GM18520 (cell line): ENCODE data around the gene DAAM2.
A peak's percentile ranks its signal among the peaks of the same experiment; 100 is the strongest.

Experiments used
- ATAC-seq: cut with Tn5 transposase; IDR thresholded peaks from one replicate; pipeline ENCODE4 v1.9.1; 2021; ENCODE audit not compliant: unreplicated experiment

DAAM2 gene

DNA sequence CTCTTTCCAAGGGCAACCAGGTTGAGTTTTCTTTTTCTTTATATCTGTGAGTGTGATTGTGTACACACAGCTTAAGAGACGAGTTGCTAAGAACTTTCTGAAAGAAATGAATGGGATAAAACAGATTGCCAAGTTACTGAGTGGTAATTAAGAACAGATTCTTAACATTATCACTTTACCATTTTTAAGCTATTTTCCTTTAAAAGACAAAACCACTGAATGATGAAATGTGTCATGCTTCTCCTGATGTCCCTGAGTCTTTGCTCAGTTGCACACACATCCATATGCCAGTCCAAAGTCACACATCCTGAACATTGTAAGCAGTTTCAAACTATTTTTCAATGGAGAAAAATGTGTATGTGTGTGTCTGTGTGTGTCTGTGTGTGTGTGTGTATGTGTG lies 5.5 kb upstream of the DAAM2 start:
- no peak for ATAC-seq

- ATAC-seq: no peak
Observed at GRCh38 chr6:39787322-39787721, 4.9 kb upstream of the DAAM2 start.

GRCh38 chr6:39790772-39791171 lies 1.4 kb upstream of the DAAM2 start:
- no peak for ATAC-seq

DNA sequence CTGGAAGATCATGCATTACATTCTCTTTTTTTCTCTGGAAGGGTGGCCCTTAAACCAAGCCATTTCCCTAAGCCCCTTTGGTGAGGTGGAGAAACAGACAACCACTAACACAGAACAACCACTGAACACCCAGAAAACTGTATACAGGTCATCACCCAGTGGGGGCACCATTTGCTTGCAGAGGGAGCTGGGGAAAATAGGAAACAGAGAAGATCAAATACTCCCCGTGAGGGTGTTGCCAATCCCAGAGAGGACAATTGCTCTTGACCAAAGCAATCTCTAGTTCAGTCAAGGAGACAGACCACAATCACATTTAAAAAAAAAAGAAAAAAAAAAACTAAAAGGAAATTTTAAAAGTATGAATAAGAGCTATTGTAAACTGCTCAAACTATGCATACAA lies 865 bp upstream of the DAAM2 start:
- no peak for ATAC-seq

- ATAC-seq: no peak
Observed at GRCh38 chr6:39792540-39793450, 619 bp downstream of the DAAM2 start.

- ATAC-seq: no peak
Observed at GRCh38 chr6:39793516-39793915, 1.3 kb downstream of the DAAM2 start.

DNA sequence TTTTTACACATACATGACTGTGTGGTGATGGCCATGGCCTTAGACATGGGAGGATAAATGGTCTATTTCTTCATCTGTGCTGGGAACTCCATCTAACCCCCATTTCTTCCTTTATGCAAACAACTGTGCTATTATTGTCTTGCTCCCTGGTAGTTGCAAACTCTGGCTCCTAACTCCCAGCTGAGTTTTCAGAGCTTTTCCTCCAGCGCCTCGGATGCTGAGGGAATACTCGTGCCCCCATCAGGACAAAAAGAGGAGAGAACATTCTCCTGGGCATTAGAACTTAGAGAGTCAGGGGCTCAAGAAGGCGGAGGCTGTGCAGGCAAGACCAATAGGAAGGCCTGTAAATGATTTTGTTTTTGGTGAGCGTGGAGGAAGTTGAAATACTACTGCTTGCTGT lies 2.1 kb downstream of the DAAM2 start:
- ATAC-seq: no peak

DNA sequence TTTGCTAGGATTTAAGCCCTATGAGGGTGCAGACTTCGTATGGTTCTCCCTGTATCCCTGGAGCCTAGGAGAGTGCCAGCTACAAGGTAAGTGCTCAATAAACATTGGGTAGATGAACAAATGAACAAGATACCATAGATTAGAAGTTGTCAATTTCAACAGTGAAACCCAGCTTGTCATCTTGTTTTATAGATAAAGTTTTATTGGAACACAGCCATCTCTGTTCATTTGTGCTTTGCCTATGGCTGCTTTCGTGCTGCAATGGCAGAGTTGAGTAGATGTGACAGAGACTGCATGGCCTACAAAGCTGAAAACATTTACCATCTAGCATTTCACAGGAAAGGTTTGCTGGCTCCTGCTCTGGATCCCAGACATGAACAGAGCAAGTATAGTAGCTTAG lies 5.6 kb downstream of the DAAM2 start:
- ATAC-seq: no peak

DNA sequence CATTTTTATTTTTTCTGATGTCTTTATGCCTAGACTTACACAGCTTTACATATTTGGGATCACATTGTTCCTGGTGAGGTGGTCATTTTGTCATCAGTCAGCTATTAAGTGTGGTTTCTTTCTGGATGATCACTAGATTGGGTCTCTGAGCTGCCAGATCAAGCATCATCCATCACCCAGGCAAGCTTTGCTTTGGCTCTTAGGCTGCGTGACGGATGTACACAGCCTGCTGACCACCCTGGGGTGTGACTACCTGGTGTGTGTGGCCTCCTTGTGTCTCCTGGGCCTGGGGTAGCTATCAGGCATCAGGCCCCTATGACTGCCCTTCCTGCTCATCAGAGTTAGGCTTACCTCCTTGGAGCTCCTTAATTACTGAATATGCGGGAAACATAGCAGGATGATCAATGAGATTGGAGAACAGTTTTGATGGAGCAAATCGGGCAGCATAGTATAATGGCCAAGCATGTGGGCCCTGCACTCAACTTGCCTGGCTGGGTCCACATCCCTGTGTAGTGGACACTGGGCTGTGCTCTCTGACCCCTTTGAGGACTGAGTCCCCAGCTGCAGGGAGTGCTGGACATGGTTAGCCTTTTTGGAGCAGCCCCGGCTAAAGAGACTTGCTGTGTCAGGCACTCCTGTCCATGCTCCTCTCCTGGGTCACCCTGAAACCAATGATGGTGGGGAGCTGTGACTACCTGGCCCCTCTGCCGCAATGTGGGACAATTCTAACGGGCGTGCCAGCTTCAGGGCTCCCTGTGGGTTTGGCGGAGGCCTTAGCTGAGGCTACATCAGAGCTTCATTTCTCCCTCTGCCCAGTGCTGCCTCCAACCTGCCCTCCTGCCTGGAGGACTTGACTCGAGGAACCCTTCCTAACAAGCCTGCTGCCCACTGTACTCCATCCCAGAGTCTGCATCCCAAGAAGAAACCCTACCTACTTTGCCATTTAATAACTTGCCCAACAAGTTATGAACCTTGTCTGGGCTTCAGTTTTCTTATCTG lies 8.2 kb downstream of the DAAM2 start:
- no peak for ATAC-seq

DNA sequence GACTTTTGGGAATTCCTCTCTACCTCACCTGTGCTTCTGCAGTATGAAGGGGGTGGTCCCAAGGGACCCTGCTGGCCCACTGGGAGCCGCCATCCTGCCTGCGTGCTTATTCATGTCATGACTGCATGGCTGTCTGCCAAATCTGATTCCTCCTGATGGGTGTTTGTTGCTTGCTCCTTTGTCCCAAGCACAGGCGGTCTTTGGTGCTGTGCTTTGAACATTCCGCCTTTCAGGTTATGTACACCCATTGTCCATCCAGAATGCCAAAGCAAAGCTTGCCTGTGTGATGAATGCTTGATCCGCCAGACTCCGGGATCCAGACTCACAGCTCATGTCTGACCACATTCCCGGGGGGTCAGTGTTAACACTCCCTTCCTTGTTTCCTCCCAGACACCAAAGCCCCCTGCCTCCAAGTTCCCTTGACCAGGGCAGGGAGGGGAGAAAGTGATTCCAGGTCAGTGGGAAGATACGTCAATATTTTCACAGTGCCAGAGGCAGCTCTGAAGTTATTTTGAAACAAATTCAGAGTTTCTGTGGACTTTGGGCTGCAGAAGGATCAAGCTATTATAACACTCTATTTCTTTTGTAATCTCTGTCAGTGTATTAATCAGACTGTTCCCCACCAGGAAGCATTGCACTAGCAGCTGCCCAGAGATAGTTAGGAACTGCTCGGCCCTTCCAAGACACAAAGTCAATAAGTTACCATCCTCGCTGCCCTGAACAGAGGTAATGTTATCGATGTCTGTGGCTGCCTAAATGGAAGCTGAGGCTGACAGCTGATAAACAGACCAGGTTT lies 9.5 kb downstream of the DAAM2 start:
- no peak for ATAC-seq

GRCh38 chr6:39803872-39804271 lies 11.7 kb downstream of the DAAM2 start:
- no peak for ATAC-seq

DNA sequence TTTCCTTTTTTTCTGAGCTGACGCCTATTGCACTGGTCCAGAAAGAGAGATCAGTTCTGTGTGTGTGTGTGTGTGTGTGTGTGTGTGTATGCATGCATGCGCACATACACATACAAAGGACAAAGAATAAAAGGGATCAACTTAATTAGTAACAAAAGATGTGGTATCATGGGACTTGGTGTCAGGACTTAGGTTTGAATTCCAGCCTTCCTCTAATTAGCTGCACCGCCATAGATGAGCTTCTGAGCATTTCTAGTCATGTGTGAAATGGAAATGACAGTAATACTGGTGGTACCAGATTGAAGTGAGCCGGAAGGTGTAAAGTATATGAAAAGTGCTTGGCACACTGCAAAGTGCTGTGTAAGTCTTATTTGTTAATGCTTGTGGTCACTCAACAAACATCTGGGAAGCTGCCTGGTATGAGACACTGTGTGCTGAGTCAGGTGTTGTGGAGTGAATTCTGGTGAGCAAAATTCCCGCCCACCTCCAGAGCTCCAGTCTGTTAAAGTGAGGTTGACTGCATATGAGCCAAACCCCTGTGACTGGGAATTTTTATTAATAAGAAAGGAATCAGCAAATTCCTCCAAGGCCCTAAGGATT lies 12.4 kb downstream of the DAAM2 start:
- no peak for ATAC-seq

DNA sequence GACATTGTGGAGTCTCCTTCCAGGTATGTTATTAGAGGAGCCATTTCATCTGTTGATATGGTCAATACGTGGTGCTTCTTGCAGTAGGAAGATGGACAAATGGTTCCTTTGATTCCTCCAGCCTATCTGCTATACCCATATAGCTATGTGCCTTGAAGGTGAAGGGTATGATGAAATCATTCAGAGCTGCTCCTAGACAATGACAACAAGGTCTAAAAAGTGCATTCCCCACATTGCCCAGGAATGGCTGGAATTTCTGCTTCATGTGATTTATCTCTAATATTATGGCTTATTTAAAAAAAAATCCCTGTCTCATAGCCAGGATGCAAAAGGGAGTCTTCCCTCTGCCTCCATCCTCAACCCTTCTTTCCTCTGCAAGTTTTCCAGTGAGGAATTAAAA lies 14.1 kb downstream of the DAAM2 start:
- ATAC-seq: no peak

- ATAC-seq: no peak
Observed at GRCh38 chr6:39808346-39808745, 16.2 kb downstream of the DAAM2 start.

DNA sequence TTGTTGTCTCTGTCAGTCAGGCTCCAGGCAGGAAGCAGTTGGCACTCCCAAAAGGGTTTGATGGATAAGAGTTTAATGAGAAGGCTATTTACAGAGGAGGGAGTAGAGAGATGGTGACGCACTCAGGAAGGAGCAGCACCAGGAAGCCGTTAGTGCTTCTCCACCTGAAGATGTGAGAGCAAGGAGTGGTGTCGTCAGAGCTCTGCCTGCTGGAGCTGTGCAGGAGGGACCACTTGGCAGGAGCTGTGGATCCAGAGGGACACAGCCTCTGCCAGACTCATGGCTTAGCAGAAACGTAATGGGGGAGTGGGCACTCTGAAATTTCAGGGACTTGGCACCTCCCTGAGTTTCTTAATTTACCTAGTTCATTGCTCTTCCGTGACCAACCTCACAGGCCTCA lies 16.8 kb downstream of the DAAM2 start:
- ATAC-seq: no peak

- no peak for ATAC-seq
Observed at GRCh38 chr6:39811835-39812345, 19.7 kb downstream of the DAAM2 start.

DNA sequence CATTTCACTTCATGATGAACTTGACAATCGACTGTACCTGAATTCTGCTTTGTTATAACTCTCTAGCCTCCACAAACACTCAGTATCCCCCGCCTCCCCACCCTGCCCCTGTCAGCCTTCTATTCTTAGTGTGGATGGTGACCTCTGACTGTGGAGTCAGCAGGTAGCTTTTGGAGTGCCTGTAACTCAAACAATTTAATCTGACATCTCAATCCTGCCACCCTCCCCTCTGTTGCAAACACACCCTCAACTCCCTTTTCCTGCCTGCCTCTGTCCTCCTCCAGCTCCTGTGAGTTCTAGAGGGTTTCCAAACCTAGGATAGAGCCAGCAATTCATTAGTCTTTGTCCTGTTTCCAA lies 20.3 kb downstream of the DAAM2 start:
- ATAC-seq: no peak

- ATAC-seq: peak; percentile 65
Observed at GRCh38 chr6:39812853-39813533, 20.8 kb downstream of the DAAM2 start.

- no peak for ATAC-seq
Observed at GRCh38 chr6:39814236-39814635, 22.1 kb downstream of the DAAM2 start.

GRCh38 chr6:39815356-39815755 lies 23.2 kb downstream of the DAAM2 start:
- ATAC-seq: no peak
